ENCODE data around the gene USP24.

The USP24 gene

DNA sequence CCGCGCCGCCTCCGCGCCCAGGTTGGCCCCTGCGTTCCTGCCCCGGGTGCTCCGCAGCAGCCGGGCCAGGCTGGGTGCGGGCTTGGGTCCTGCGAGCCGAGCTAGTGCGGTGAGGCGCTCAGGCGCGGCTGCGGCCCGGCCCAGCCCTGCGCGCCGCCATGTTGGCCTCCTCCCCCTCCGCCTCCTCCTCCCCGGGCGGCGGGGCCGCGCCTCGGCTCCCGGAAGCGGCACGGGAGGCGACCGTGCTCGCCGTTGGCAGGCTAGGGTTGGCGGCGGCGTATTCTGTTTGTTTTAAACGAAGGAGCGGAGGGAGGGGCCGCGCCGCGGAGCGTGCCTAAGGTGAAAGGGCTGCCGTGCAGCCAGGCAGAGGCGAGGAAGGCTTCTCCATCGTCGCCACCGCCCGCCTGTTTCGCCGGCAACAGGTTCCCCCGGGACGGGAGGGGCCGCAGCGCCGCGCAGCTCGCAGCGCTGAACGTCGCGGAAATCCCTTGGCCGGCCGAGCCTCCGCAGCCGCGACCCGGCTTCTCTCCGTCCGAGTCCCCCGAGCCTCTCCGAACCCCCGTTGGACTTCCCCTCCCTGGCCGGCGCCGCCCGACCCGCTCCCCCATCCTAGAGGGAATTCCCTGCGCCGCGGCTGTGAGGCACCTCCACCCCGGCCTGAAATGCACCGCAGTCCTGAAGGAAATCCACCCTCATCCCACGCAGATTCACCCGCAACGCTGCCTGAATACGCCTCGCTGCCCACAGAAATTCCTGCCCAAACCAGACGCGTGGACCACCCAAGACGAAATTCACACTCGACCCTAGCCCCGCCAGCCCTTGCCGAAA is at the start of gene USP24:
USP24 (minus strand) TSS at position 171 of the 828 bp plus-strand sequence. CDS start 251 bp downstream, outside the sequence.
- peak; percentile 61 to 72 for DNase-seq (ENCODE audit: low read depth in 2 of 2)

- no peak for DNase-seq (ENCODE audit: low read depth in 2 of 2)
Measured at GRCh38 chr1:55262822-55263221, 47.7 kb upstream of the USP24 start.

DNA sequence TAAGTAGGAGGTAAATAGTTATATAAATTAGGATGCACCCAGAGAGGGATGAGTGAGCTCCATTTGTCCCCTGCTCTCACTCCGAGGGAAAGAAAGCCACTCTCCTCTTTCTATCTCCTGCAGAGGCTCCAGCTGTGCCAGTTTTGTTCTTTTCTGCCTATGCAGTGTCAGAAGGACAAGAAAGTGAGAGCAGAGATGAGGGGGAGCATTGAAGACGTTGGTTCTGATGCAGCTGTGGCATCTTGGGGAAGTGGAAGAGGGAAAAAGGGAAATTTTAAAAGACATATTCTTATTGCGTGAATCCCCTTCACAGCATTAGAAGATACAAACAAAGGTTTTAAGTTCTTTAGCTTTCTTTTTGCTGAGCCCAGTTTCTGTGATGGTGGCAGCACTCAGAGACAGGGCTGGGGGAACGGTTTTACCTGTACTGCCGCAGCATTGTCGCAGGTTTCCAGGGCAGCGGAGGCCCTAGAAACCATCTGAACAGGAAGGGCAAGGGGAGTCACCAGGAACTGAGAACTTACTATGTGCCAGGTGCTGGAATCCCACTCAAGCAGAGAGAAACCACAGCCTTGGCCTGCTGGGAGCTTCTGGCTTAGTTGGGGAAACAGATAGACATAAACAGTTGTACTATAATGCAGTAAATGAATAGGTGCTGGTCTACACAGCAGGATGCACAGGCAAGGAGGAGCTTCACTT is 44.9 kb upstream of the USP24 start:
- no peak for DNase-seq (ENCODE audit: low read depth in 2 of 2)

GRCh38 chr1:55257958-55258357 is 42.8 kb upstream of the USP24 start:
- no peak for DNase-seq (ENCODE audit: low read depth in 2 of 2)

GRCh38 chr1:55255901-55256300 is 40.7 kb upstream of the USP24 start:
- DNase-seq (ENCODE audit: low read depth in 2 of 2): no peak

DNA sequence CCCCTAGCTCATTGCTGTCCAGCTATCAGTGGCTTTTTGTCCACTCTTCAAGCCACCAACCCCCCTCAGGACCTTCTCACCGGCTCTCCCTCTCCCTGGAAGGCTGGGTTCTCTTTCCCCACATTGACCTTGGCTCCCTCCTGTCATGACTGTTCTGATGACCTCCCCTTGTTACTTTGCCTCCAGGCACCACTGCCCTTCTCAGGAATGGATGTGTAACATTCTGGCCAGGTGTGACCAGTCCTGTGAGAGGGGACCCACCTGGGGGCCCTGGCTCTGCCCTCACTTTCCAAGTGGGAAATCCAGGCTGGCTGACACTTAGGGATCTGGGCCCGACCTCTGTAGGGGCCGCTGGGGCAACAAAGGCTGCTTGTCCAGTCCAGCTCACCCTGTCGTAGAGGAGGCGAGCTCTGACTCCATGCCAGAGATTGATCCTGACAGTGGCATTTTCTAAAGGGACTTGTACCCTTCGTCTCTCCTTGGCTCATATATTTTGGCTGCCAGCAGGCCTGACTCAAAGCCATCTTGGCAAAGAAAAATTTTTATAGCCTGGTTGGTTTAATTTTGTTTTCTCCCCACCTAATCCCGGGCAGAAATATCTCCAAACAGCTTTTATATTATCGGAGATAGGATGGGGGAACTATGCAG is 37.9 kb upstream of the USP24 start:
- DNase-seq (ENCODE audit: low read depth in 2 of 2): no peak

DNA sequence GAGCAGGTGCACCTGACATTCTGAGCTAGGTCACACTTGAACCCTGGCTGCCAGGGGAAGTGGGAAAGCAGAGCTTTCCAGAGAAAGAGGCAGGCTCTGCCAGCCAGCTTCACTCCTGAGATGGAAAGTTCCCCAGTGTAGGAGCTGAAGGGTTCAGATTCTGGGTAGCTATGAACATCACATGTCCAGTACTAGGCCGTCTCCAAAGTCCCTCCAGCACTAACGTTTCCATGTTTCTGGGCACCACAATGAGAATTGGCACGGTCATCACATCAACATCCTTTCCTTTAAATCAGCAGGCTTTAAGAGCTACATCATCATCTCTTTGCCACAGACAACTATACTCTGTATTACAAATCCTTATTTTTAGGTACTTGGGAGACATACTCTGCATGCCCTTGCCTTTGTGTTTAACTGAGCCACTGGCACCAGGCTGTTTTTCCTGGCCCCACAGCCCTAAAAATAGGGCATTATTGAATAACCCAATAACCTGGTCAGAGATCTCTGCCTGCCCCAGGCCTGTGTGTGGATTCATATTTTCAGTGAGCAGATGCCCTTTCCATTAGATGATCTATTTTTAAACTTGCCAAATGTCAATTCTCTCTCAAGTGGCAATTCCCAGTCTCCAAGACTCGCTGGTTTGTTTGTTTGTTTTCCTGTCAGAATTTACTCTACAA is 35.4 kb upstream of the USP24 start:
- DNase-seq (ENCODE audit: low read depth in 2 of 2): no peak

DNA sequence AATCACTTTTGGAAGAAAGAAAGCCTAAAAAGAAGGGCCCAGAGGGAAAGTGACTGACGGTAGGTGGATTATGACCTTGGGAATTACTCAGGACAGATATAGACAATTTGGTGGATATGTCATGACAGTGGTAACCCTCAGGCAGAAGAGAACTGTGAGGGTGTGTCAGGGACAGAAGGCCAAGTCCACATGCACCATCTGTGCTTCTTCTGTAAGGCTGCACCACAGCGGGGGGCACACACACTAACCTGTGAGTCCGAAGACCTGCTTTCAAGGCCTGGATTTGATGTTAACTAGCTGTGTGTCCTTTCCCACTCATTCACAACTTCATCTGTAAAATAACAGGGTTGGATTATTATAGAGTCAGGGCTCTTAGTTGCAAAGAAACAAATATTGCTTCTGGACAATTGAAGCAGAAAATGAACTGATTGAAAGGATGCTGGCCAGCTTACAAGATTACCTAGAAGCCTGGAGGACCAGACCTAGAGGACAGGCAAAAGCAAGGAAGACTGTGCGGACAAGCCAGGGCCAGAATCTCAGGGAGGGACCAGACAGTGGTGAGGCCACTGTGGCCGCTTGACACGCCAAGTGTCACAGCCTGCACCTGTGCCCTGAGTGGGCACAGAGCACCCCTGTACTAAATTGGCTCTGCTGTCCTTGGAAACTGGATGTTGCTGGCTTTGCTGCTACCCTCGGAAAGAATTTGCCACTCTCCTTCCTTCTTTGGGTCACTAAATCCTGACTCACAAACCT is 34.7 kb upstream of the USP24 start:
- DNase-seq (ENCODE audit: low read depth in 2 of 2): no peak

DNA sequence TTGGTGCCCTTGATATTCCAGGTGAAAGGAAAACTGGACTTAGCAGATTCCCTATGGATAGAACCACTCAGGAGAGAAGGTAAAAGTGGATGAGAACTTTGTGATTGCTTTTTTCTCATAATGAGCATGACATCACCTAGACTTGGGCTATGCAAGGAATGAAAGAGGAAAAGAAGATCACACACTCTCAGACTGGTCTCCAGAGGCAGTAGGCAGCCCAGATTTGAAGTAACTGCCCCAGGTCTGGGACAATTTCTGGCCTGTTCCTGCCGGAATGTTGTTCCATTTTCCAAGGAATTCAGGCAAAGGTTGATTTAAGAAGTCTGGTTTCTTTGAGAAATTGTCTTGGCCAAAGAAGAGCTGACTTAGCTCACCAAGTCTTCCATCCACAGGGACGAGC is 31.7 kb upstream of the USP24 start:
- DNase-seq (ENCODE audit: low read depth in 2 of 2): no peak

GRCh38 chr1:55246331-55246730 is 31.2 kb upstream of the USP24 start:
- DNase-seq (ENCODE audit: low read depth in 2 of 2): no peak

- DNase-seq (ENCODE audit: low read depth in 2 of 2): no peak
Measured at GRCh38 chr1:55245781-55246180, 30.6 kb upstream of the USP24 start.

DNA sequence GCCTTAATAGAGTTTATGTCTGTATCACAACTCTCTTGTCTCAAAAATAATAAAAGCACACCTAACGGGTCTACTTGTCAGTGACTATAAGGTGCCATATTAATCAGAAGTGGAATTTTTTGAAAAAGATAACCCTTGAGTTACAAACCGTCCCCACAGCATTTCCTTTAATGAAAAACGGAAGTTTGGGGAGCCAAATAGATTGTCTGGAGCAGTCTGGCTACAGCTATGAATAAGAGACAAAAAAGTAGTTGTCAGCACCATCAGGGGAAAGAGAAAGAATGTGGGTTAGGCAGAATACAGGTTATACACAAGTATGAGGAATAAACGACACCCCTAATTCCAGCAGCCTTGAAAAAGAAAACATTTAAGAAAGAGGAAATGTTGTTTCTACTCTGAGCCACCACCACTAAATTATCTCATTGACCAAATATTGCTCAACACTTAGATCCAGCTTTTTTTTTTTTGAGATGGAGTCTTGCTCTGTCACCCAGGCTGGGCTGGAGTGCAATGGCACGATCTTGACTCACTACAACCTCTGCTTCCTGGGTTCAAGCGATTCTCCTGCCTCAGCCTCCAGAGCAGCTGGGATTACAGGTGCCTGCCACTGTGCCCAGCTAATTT is 29.4 kb upstream of the USP24 start:
- no peak for DNase-seq (ENCODE audit: low read depth in 2 of 2)

GRCh38 chr1:55243655-55244054 is 28.5 kb upstream of the USP24 start:
- DNase-seq (ENCODE audit: low read depth in 2 of 2): no peak

DNA sequence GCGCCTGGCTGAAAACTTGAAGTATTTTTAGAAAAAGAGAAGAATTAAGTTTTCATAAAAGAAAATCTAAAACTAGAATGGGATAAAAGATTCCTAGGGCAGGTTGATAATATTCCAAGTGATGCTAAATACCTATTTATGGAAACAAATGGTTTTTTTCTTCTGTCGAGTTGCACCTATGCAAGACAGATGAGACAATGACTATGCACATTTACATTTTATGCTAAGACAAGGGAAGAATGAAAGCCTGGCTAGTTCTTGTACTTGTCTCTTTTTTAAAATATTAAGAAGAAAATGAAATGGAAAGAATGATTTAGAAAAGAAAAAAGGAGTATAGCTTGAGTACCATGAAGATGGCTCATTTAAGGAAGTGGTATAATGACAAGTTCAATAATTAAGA is 24.4 kb upstream of the USP24 start:
- DNase-seq (ENCODE audit: low read depth in 2 of 2): no peak

DNA sequence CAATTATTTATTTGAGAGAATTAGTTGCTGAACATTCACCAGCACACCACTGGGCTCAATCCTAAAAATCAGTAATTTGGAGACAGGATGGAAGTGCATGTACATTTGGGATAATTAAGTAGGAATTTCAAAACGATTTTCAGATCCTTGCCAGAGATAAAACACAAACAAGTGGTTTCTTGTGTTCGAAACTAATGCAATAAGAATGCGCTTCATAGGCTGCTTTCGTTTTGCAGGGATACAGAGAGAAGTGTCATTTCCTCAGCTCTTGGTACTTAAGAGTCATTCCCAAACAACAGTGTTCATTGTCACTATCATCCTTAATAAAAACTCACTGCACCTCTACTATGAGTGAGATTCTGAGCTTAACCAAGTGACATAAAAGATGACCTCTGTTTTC is 20.6 kb upstream of the USP24 start:
- no peak for DNase-seq (ENCODE audit: low read depth in 2 of 2)

DNA sequence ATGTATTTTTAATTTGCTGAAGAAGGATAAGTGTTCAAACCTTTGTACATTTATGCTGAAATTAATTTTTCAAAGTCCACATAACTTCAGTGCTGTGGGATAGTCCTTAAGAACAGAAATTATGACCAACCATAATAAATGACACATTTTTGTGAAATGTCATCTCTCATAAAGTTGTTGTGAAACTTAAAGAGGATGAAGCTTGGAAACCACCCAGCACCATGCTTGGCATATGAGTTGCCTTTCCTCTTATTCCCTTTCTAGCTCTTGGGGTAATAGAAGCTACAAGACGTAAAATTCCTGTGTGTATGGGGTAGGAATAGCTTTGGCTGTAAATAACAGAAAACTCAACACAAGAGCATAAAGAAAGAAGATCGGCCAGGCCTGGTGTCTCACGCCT is 18.9 kb upstream of the USP24 start:
- DNase-seq (ENCODE audit: low read depth in 2 of 2): no peak

DNA sequence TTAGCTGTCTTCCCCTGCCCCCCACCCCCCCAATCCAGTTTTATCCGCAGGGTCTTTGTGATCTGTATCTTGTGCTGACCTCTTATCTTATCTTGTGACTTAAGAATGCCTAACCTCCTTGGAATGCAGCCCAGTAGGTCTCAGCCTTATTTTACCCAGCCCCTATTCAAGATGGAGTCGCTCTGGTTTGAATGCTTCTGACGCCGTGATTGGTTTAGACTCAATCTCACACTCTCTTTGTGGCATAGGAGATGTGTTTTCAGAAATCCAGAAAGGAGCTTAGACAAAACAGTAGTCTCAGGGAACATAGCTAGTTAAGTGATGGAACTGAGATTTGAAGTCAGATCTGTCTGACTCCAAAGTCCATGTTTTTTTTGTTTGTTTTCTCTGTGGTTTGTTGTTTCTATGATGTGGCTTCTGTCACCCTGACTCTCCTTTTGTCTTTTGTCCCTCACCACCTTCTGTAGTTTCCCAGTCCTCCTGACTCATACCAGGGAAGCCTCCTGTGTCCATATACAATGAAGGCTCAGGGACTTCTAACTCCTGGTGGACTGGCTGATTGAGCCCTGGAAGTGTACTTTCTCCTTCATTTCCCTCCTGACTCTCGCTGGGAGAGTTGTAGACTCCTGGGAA is 18.1 kb upstream of the USP24 start:
- DNase-seq (ENCODE audit: low read depth in 2 of 2): no peak

DNA sequence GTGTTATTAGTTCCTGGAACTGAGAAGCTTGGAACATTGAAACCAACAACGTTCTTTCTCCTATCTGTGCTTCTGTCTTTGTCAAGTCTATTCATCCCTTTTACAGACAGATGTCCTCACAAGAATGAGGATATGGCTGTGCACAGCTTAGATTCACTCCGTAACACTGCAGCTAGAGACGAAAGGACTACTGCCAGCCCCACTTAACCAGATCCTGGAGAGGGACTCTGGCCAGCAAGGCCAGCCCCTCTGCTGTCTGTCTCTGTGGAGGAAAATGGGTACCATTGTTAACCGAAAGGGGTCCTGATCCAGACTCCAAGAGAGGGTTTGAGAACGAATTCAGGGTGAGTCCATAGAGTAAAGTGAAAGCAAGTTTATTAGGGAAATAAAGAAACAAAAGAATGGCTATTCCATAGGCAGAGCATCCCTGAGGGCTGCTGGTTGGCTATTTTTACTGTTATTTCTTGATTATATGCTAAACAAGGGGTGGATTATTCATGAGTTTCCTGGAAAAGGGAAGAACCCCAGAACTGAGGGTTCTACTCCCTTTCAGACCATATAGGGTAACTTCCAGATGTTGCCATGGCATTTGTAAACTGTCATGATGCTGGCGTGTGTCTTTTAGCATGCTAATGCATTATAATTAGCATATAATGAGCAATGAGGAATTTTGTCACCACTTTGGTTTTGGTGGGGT is 17.4 kb upstream of the USP24 start:
- no peak for DNase-seq (ENCODE audit: low read depth in 2 of 2)

GRCh38 chr1:55231745-55232144 is 16.6 kb upstream of the USP24 start:
- DNase-seq (ENCODE audit: low read depth in 2 of 2): no peak

DNA sequence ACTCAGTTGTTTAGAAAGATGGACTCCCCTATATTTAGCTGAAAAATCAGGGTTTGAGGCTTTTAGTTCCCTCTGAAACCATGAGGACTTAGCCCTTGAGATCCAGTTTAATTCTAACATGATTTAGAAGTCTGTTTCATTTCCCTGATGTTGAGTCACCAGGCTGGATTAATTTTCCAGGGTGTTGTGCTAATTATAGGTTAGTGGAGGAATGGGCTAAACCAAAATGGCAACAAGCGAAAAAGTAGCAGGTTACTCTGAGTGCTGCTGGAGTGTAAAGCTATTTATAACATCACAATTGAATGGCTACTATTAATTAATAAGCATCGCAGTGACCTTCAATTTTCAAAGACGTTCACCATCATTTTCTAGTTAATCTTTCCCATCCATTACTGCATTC is 15.5 kb upstream of the USP24 start:
- no peak for DNase-seq (ENCODE audit: low read depth in 2 of 2)

All from stimulated activated CD4-positive, alpha-beta T cell treated with anti-CD3 and anti-CD28 coated beads, Interleukin-4, amount 100 ng/mL, for 48 hours (primary cell).